HG02884 (cell line): ENCODE results near the gene GCNT2.
"Not testable (repeated sequence)": the region's sequence is repeated elsewhere in the genome, so short reads cannot be mapped to it uniquely, and the experiment has no call there.

ENCODE experiments used
- ATAC-seq: cut with Tn5 transposase; IDR thresholded peaks from one replicate; pipeline ENCODE4 v1.9.1; 2021; ENCODE audit warnings: mild to moderate bottlenecking, moderate library complexity; ENCODE audit not compliant: unreplicated experiment

GCNT2 gene

DNA sequence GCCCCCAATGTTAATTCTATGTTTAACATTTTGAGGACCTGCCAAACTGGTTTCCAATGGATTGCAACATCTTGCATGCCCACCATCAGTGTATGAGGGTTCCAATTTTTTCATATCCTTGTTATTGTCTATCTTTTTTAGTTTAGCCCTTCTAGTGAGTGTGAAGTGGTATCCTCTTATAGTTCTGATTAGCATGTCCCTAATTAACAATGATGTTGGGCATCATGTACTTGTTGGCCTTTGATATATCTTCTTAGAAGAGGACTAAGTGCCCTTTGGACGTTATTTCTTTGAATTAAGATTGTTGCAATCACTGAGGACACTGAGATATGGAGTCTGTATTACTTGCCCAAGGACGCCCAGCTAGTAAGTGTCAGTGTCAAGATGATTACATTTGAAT, 22.3 kb downstream of the GCNT2 start:
- ATAC-seq: no peak

GRCh38 chr6:10545482-10545881, 24.3 kb downstream of the GCNT2 start:
- no peak for ATAC-seq

DNA sequence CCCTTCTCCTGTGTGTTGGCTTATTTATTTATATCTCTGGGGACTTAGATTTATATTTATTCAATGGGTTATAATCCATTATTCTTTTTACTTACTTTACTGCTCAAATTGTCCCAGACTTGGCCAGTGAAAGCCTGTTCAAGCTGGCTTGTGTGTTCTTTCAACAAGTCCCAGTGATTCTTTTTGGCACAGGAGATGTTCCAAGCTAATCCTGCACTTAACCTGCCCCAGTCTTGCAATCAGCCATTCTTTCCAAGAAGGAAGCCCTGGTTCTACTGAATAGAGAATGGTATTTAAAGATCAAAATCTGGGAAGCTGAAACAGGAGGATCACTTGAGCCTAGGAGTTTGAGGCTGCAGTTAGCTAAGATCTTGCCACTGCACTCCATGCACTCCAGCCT, 26.7 kb downstream of the GCNT2 start:
- ATAC-seq: no peak

GRCh38 chr6:10550764-10551163, 29.6 kb downstream of the GCNT2 start:
- ATAC-seq: no peak

GRCh38 chr6:10552270-10552810, 31.2 kb downstream of the GCNT2 start:
- ATAC-seq: no peak

DNA sequence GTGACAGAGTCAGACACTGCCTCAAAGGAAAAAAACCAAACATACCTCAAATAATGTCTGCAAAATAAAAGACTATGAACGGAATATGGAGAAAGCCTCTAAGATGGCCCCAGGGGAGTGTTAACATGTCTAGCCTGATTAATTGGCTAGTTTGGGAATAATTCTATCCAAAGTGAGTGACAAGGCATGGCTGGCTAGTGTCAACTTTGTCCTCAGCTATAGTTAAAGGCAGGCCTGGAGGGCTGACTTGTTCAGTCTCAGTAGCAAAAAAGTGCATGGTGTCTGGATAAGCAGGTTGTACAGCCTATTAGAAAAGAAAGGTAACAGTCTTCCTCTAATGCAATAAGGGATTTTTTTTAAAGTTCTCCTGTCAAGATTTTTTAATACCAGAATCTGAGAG, 32.7 kb downstream of the GCNT2 start:
- ATAC-seq: no peak

DNA sequence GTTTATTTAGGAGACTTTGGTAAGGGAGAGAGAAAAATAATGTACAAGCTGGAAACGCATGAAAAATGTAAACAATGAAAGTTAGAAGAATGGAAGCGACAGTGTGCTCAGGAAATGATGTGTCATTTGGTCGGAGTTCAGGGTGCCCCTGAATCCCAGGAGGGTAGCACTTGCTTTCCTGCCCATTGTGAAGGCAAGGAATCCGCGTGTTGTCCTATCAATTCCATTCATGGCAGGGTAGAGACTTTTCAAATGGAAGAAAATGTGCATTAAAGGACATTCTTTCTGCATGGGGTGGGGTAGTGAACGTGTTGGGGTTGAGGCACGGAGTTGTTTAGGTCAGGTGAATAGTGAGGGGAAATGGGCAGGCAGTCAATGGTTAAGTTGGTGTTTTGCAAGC, 33.7 kb downstream of the GCNT2 start:
- ATAC-seq: no peak

GRCh38 chr6:10555625-10556309, 34.6 kb downstream of the GCNT2 start:
- no peak for ATAC-seq

- no peak for ATAC-seq
Observed at GRCh38 chr6:10556589-10556988, 35.4 kb downstream of the GCNT2 start.

GRCh38 chr6:10556992-10557391, 35.8 kb downstream of the GCNT2 start:
- no peak for ATAC-seq

DNA sequence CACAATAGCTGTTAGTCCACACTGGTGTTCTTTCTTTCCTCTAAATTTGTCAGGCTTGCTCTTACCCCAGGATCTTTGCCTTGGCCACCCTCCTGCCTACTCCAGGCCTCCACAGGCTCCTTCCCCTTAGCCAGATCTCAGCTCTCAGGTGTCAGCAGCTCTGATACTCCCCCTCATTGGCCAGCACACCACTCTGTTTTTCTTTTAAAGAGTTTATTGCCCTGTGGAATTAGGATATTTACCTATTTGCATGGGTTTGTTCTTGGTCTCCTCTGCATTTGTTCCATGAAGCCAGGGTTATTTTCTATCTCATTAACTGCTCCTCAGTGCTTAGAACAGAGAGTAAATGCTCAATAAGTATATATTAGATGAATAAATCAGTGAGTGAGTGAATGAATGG, 36.8 kb downstream of the GCNT2 start:
- ATAC-seq: no peak

- ATAC-seq: no peak
Observed at GRCh38 chr6:10558565-10558964, 37.4 kb downstream of the GCNT2 start.

- no peak for ATAC-seq
Observed at GRCh38 chr6:10559522-10560152, 38.5 kb downstream of the GCNT2 start.

- no peak for ATAC-seq
Observed at GRCh38 chr6:10561611-10562199, 40.6 kb downstream of the GCNT2 start.

GRCh38 chr6:10564975-10565673, 44.0 kb downstream of the GCNT2 start:
- ATAC-seq: no peak

DNA sequence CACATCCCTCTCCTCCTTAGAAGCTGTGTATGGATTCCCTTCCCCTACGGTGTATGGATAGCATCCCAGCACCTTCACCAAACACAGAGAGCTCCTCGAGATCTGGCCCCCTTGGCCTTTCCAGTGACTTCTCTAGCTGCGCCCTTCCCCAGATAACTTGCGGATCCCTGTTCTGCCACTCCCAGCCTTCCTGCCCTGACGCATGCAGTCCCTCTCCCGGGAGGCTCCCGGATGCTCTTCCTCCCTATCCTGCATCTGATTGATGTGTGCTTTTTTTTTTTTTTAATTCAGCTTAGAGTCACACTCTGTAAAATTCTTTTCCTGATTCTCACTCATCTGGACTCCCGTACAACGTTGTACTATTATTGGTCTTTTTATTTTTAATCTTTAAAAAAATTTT, 44.8 kb downstream of the GCNT2 start:
- ATAC-seq: no peak

GRCh38 chr6:10567256-10568026, 46.3 kb downstream of the GCNT2 start:
- no peak for ATAC-seq

DNA sequence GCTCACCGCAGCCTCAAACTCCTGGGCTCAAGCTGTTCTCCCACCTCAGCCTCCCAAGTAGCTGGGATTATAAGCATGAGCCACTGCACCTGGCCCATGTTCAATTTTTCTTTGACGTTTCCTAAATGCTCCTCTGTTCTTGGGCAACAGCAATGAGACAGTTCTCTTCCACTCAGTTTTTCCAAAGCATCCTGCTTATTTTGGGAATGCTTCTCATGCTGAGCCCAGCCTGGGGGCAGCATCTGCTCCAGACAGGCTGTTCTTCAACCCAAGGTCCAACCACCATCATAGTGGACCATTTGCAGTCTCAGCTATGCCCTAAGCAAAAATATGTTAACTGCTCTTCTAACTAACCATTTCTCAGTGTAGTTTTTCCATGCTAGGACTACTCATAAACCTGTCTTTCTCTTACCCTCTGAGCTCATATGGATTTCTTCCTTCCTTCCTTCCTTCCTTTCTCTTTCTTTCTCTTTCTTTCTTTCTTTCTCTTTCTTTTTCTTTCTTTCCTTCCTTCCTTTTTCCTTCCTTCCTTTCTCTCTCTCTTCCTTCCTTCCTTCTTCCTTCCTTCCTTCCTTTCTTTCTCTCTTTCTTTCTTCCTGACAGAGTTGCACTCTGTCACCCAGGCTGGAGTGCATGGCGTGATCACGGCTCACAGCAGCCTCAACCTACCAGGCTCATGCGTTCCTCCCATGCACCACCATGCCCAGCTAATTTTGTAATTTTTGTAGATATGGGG, 48.4 kb downstream of the GCNT2 start:
- ATAC-seq: no peak

GRCh38 chr6:10575519-10575918, 54.4 kb downstream of the GCNT2 start:
- not testable (repeated sequence) for ATAC-seq

- ATAC-seq: no peak
Observed at GRCh38 chr6:10576226-10576625, 55.1 kb downstream of the GCNT2 start.
